Naive thymus-derived CD4-positive, alpha-beta T cell (primary cell): Measurements from ENCODE around the gene PIK3CD. TPM values are rescaled to one million over a fixed set of nuclear protein-coding genes. Genes with fewer than 3 reads are reported as not detected.

Experiments used
- ATAC-seq: fragments of 150-1000 bp; cut with Tn5 transposase; 2 replicates; pipeline ENCODE4 v1.10.0; 2021; ENCODE audit warnings: mild to moderate bottlenecking, moderate library complexity
- CTCF ChIA-PET: fragments of 350-600 bp; sonication (Branson Sonifier 250); formaldehyde crosslinking; loops from one replicate; lab custom pipeline; 2021; ENCODE audit warnings: antibody characterized with exemption; lab: Charles Lee
- POLR2A ChIA-PET: fragments of 350-600 bp; sonication (Branson Sonifier 250); formaldehyde crosslinking; loops from one replicate; lab custom pipeline; 2021; ENCODE audit warnings: antibody characterized with exemption, inconsistent platforms; lab: Charles Lee
- DNase-seq, 9 donors: peaks; one replicate each; pipeline versions ENCODE4 v3.0.0 to v3.0.0-alpha.2; 2020 to 2022; ENCODE audit warnings: mixed read lengths in 1 of 9
- H3K27ac ChIP-seq: one replicate; pipeline ENCODE4 v1.7.0; 2013; ENCODE audit warnings: mild to moderate bottlenecking, low read depth, low read length, moderate library complexity
- H3K27me3 ChIP-seq, 2 donors: one replicate each; pipeline ENCODE4 v1.7.0; 2013; ENCODE audit warnings: low read length in 2 of 2, mild to moderate bottlenecking in 2 of 2, moderate library complexity in 2 of 2; ENCODE audit not compliant: control insufficient read depth in 2 of 2, insufficient read depth in 2 of 2
- H3K36me3 ChIP-seq, 3 experiments: 1 replicate in 2 of 3; 2 replicates in 1 of 3; pipeline ENCODE4 v1.7.0; 2013; ENCODE audit warnings: low read length in 3 of 3, mild to moderate bottlenecking in 3 of 3, moderate library complexity in 1 of 3; ENCODE audit not compliant: insufficient read depth in 3 of 3, control insufficient read depth in 2 of 3
- H3K4me1 ChIP-seq, 2 donors: one replicate each; pipeline ENCODE4 v1.7.0; 2013; ENCODE audit warnings: low read length in 2 of 2, mild to moderate bottlenecking in 2 of 2, moderate library complexity in 1 of 2; ENCODE audit not compliant: control insufficient read depth in 2 of 2, insufficient read depth in 2 of 2
- H3K4me3 ChIP-seq: 2 replicates; pipeline ENCODE4 v1.7.0; 2013; ENCODE audit warnings: mild to moderate bottlenecking, low read length
- H3K9me3 ChIP-seq, 3 experiments: 1 replicate in 2 of 3; 2 replicates in 1 of 3; pipeline ENCODE4 v1.7.0; 2013; ENCODE audit warnings: low read length in 3 of 3; ENCODE audit not compliant: control insufficient read depth in 2 of 3
- H3K27ac Mint-ChIP-seq, 9 donors: one replicate each; pipeline ENCODE4 v1.8.0; 2020 to 2022; ENCODE audit warnings: mixed read lengths in 9 of 9, mild to moderate bottlenecking in 8 of 9, moderate library complexity in 5 of 9, inconsistent platforms in 2 of 9
- H3K27me3 Mint-ChIP-seq, 5 donors: one replicate each; pipeline ENCODE4 v1.8.0; 2021 to 2022; ENCODE audit warnings: mixed read lengths in 5 of 5, mild to moderate bottlenecking in 1 of 5
- H3K36me3 Mint-ChIP-seq, 5 donors: one replicate each; pipeline ENCODE4 v1.8.0; 2020 to 2022; ENCODE audit warnings: mixed read lengths in 5 of 5, mild to moderate bottlenecking in 3 of 5, inconsistent platforms in 1 of 5
- H3K4me1 Mint-ChIP-seq, 7 donors: one replicate each; pipeline ENCODE4 v1.8.0; 2020 to 2022; ENCODE audit warnings: mixed read lengths in 7 of 7, mild to moderate bottlenecking in 3 of 7, inconsistent platforms in 1 of 7
- H3K4me3 Mint-ChIP-seq, 10 donors: one replicate each; pipeline ENCODE4 v1.8.0; 2020 to 2022; ENCODE audit warnings: mild to moderate bottlenecking in 10 of 10, mixed read lengths in 10 of 10, moderate library complexity in 6 of 10, inconsistent platforms in 2 of 10
- H3K9me3 Mint-ChIP-seq, 11 donors: one replicate each; pipeline ENCODE4 v1.8.0; 2020 to 2022; ENCODE audit warnings: mixed read lengths in 11 of 11, mild to moderate bottlenecking in 4 of 11, inconsistent platforms in 1 of 11, moderate library complexity in 1 of 11
- intact Hi-C, 2 donors: fragments of 100-400 bp; cut with micrococcal nuclease; formaldehyde crosslinking; loops; one replicate each; pipeline ENCODE4 v1.15.1; 2023
- polyA plus RNA-seq, 2 donors: library from polyadenylated mRNA; unstranded; fragments of 300-500 nt; fragmentation: Illumina TruSeq; gene quantifications; one replicate each; pipeline ENCODE4 v1.2.3, GENCODE V29; 2021
- total RNA-seq, 6 experiments: library from RNA in 5 of 6; stranded (reverse) in 5 of 6; gene quantifications; 1 replicate in 5 of 6; 2 replicates in 1 of 6; pipeline ENCODE4 v1.2.3 and lab custom pipeline; 2021 to 2026

Gene PIK3CD
- total and polyA plus RNA-seq, 7 experiments from 2014 or later: 74.9 to 313 (median 280) TPM

- ChIA-PET POLR2A (interaction anchor here (0.7 to 3.7 kb wide), 5 partner anchors 20 to 50 kb away, joined by 3 to 19 read pairs (median 3); no protein-coding TSS in a partner anchor), CTCF (interaction anchor here (0.8 kb wide), 2 partner anchors 33 to 50 kb away, joined by 3 read pairs; no protein-coding TSS in a partner anchor)
- H3K4me3 ChIP-seq: no peak overlapping the region
- H3K27me3 Mint-ChIP-seq: no peaks in the 10 kb centered on the region
- peak overlapping the region; percentile 51 for H3K27ac ChIP-seq
- H3K4me1 Mint-ChIP-seq: peaks cover 41 to 89% (median 58%) of the 10 kb centered on the region in 7 donors
- H3K27me3 ChIP-seq: no peaks in the 10 kb centered on the region
- peak overlapping the region in 5 of 9 donors; percentile 13 to 86 (median 65) for H3K27ac Mint-ChIP-seq
- intact Hi-C loops: no loop called here
- H3K4me1 ChIP-seq: peaks cover 33 to 50% of the 10 kb centered on the region in 2 donors
- no peaks in the 10 kb centered on the region for H3K9me3 ChIP-seq
- H3K9me3 Mint-ChIP-seq: peaks cover 0 to 3% (median 0%) of the 10 kb centered on the region in 11 donors
- H3K36me3 Mint-ChIP-seq: peaks cover 3 to 31% (median 21%) of the 10 kb centered on the region in 5 donors
- DNase-seq (no peak), ATAC-seq (no peak)
- peak overlapping the region in 3 of 10 donors; percentile 22 to 46 (median 26) for H3K4me3 Mint-ChIP-seq
- H3K36me3 ChIP-seq: peaks cover 0 to 52% (median 4%) of the 10 kb centered on the region in 3 experiments
These were observed 28.6 kb downstream of the PIK3CD start for GRCh38 chr1:9680091-9680490.

DNA sequence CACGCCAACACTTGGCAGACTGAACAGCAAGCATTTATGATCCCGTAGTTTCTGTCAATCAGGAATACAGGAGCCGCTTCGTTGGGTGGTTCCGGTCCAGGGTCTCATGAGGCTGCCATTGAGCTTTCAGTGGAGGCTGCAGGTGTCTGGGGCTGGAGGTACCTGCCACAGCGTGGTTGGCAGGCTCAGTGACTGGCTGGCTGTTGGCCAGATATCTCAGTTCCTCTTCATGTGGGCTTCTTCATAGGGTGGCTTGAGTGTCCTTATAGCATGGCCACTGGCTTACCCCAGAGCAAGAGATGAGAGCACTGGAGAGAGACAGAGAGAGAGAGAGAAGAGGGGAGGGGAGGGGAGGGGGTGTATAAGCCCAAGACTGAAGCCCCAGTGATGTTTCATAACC lies 29.3 kb downstream of the PIK3CD start:
- Mint-ChIP-seq H3K27ac (peak overlapping the region in 8 of 9 donors; percentile 13 to 93 (median 66)), H3K9me3 (peaks cover 0 to 3% (median 0%) of the 10 kb centered on the region in 11 donors), H3K36me3 (peaks cover 3 to 31% (median 21%) of the 10 kb centered on the region in 5 donors), H3K4me1 (peaks cover 44 to 90% (median 62%) of the 10 kb centered on the region in 7 donors), H3K27me3 (no peaks in the 10 kb centered on the region), H3K4me3 (peak overlapping the region in 4 of 10 donors; percentile 26 to 53 (median 46))
- ChIA-PET CTCF (interaction anchor here (0.8 to 1.3 kb wide), 2 partner anchors 27 to 64 kb away, joined by 3 to 6 read pairs; no protein-coding TSS in a partner anchor), POLR2A (interaction anchor here (0.6 to 3.7 kb wide), 8 partner anchors 16 to 1517 kb away, joined by 3 to 19 read pairs (median 4); no protein-coding TSS in a partner anchor)
- H3K36me3 ChIP-seq: peaks cover 0 to 45% (median 4%) of the 10 kb centered on the region in 3 experiments
- intact Hi-C loops: no loop called here
- no peaks in the 10 kb centered on the region for H3K27me3 ChIP-seq
- DNase-seq (no peak), ATAC-seq (no peak)
- H3K9me3 ChIP-seq: no peaks in the 10 kb centered on the region
- peak overlapping the region; percentile 51 for H3K27ac ChIP-seq
- no peak overlapping the region for H3K4me3 ChIP-seq
- H3K4me1 ChIP-seq: peaks cover 35 to 50% of the 10 kb centered on the region in 2 donors

DNA sequence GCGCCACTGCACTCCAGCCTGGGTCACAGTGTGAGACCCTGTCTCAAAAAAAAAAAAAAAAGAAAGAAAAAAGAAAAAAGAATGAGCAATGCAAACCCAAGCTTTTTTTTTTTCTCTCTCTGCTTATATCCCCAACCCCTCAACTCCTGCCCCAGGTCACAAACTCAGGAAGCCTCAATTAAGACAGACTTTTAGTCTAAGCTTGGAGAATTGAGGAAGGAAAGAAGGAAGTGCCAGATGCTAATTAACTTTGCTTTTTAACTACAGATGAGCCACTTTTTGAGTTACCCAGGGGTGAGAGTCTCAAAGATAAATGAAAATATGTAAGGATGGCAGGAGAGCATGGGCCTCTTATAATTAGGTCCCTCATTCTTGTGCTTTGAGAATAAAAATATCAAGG lies 33.3 kb downstream of the PIK3CD start:
- POLR2A ChIA-PET: interaction anchor here (0.7 to 9.8 kb wide), 5 partner anchors 17 to 56 kb away, joined by 3 to 120 read pairs (median 4); no protein-coding TSS in a partner anchor
- intact Hi-C loops: loop anchor here in 1 of 2 donors (5.0 kb wide), 1 partner anchor 42 kb away; no protein-coding TSS in a partner anchor
- Mint-ChIP-seq H3K36me3 (peaks cover 0 to 16% (median 5%) of the 10 kb centered on the region in 5 donors), H3K4me3 (peak overlapping the region in 7 of 10 donors; percentile 16 to 52 (median 42)), H3K27ac (peak overlapping the region in 8 of 9 donors; percentile 17 to 89 (median 53)), H3K27me3 (no peaks in the 10 kb centered on the region), H3K4me1 (peaks cover 30 to 82% (median 59%) of the 10 kb centered on the region in 7 donors), H3K9me3 (no peaks in the 10 kb centered on the region)
- DNase-seq (no peak), ATAC-seq (no peak)
- H3K27me3 ChIP-seq: no peaks in the 10 kb centered on the region
- peaks cover 0 to 19% (median 0%) of the 10 kb centered on the region in 3 experiments for H3K36me3 ChIP-seq
- CTCF ChIA-PET: no interaction called here
- H3K9me3 ChIP-seq: no peaks in the 10 kb centered on the region
- H3K4me3 ChIP-seq: no peak overlapping the region
- H3K4me1 ChIP-seq: peaks cover 46 to 55% of the 10 kb centered on the region in 2 donors
- H3K27ac ChIP-seq: peak overlapping the region; percentile 53

DNA sequence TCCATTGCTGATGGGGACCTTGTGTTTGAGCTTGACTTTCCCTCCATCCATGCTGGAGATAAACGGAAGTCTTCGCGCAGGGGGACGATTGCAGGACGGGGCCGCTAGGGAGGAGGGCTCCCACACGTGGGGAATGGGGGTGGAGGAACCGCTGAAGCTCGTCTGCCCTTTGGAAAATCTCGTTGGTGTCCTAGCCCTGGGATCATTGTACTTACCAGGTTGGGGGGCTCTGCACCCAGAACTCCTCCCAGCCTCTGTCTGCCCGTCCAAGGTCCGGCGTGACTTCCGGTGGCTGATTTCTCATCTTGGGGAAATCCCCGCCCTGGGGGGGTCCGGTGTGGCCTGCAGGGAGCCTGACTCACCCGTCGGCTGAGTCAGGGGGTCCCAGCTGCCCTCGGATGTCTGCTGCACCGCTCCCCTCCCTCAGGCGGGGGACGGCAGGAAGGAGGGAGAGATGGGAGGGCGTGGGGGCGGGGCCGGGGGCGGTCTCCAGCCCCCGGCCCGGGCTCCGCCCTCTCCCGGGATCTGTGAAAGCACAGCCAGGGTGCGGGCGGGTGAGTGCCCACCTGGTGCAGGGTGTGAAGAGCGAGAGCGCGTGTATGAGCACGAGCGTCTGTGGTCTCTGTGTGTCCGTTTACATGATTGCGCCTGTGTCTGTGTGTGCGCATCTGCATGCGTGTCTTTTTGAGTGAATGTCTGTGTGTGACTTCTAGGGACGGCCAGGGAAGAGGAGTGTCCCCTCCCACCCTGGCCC lies 35.8 kb downstream of the PIK3CD start:
- Mint-ChIP-seq H3K27ac (peak overlapping the region; percentile 69 to 92 (median 85)), H3K9me3 (no peaks in the 10 kb centered on the region), H3K27me3 (no peaks in the 10 kb centered on the region), H3K36me3 (peaks cover 0 to 26% (median 9%) of the 10 kb centered on the region in 5 donors), H3K4me1 (peaks cover 36 to 83% (median 67%) of the 10 kb centered on the region in 7 donors), H3K4me3 (peak overlapping the region; percentile 80 to 90 (median 87))
- Histone ChIP-seq H3K36me3 (peaks cover 3 to 26% (median 8%) of the 10 kb centered on the region in 3 experiments), H3K9me3 (no peaks in the 10 kb centered on the region), H3K4me3 (peak overlapping the region; percentile 50), H3K27me3 (no peaks in the 10 kb centered on the region), H3K4me1 (peaks cover 53 to 67% of the 10 kb centered on the region in 2 donors), H3K27ac (peak overlapping the region; percentile 70)
- POLR2A ChIA-PET: interaction anchor here (0.6 to 9.8 kb wide), 12 partner anchors 11 to 711 kb away, joined by 3 to 130 read pairs (median 4); partner anchors contain the start of genes PGD and PIK3CD
- DNase-seq (peak in 7 of 9 donors; percentile 29 to 71 (median 41)), ATAC-seq (peak; percentile 65)
- CTCF ChIA-PET: interaction anchor here (0.6 to 4.6 kb wide), 4 partner anchors 15 to 168 kb away, joined by 4 to 28 read pairs (median 6); partner anchors contain the start of gene PIK3CD
- intact Hi-C loops: loop anchor here (1.0 to 5.0 kb wide), 4 partner anchors 18 to 223 kb away; partner anchors contain the start of gene CTNNBIP1 (in 1 of the 2)

DNA sequence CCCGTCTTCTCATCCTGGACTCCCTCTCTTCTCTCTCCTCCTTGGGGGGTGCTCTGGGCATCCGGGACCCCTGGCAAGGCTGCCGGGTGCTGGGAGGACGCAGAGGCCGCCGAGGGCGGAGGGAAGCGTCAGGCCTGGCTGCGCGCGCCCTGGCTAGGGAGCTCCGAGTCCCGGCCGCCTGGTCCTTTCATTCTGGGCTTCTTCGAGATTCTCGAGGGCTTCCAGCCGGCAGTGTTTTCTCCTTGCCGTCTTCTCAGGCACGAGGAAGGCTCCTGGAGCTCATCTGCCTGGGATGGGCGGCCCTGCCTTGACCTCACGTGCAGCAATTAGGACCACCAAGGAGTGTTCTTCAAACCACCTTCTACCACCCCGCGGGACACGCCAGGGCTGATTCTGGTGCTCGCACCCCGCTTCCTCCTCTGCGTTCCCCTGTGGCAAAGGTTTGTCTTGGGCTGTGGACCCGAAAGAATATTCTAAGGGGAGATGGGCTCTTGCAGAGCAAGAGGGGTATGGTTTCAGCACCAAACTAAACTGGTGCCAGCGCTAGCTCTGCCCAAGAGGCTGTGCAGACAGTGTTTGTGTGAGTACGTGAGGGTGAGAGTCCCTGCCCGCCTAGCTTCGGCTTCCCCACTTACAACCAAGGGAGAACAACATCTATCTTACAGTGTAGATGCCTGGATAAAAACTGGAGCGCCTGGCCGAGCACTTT lies 36.5 kb downstream of the PIK3CD start:
- ATAC-seq: no peak
- Mint-ChIP-seq H3K9me3 (peaks cover 0 to 2% (median 0%) of the 10 kb centered on the region in 11 donors), H3K4me1 (peaks cover 36 to 85% (median 73%) of the 10 kb centered on the region in 7 donors), H3K27me3 (no peaks in the 10 kb centered on the region), H3K4me3 (peak overlapping the region; percentile 80 to 90 (median 87)), H3K27ac (peak overlapping the region; percentile 61 to 90 (median 81)), H3K36me3 (peaks cover 0 to 30% (median 12%) of the 10 kb centered on the region in 5 donors)
- DNase-seq: peak in 1 of 9 donors; percentile 24
- H3K27ac ChIP-seq: peak overlapping the region; percentile 70
- no peaks in the 10 kb centered on the region for H3K9me3 ChIP-seq
- no peaks in the 10 kb centered on the region for H3K27me3 ChIP-seq
- ChIA-PET CTCF (interaction anchor here (0.6 to 4.6 kb wide), 6 partner anchors 10 to 168 kb away, joined by 3 to 28 read pairs (median 4); partner anchors contain the start of gene PIK3CD), POLR2A (interaction anchor here (0.6 to 9.8 kb wide), 13 partner anchors 12 to 132 kb away, joined by 3 to 130 read pairs (median 4); partner anchors contain the start of gene PIK3CD)
- intact Hi-C loops: loop anchor here (1.0 to 5.0 kb wide), 6 partner anchors 19 to 222 kb away; partner anchors contain the start of genes CTNNBIP1 (in 1 of the 2) and TMEM201 (in 1 of the 2)
- peaks cover 53 to 68% of the 10 kb centered on the region in 2 donors for H3K4me1 ChIP-seq
- H3K4me3 ChIP-seq: peak overlapping the region; percentile 50
- peaks cover 3 to 21% (median 8%) of the 10 kb centered on the region in 3 experiments for H3K36me3 ChIP-seq
